ENCODE data around the gene ATP1A1. TPM values are rescaled to one million over a fixed set of nuclear protein-coding genes. Genes with fewer than 3 reads are reported as not detected.

The ATP1A1 gene
- total RNA-seq, 1 donor from 2014 or later: 228 TPM

DNA sequence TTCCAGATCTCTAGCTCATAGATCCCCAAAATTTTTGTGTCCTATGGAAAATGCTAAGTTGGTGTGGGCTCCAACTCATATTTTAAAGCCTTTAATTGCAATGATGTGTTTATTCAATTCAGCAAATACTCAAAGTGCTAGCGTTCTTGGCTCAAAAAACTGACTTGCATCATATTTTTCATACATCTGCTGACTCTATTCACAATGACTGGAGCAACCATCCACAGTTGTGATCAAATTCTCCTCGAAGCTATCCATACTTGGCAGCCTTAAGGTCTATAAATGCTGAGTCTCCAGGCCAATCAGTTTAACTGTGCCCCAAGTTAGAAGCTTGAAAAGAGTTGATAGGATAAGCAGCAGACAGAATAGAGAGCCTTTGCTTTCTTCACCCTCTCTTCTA lies 2.9 kb upstream of the ATP1A1 start:
- no peak for DNase-seq (ENCODE audit: low read depth, low spot score)

DNA sequence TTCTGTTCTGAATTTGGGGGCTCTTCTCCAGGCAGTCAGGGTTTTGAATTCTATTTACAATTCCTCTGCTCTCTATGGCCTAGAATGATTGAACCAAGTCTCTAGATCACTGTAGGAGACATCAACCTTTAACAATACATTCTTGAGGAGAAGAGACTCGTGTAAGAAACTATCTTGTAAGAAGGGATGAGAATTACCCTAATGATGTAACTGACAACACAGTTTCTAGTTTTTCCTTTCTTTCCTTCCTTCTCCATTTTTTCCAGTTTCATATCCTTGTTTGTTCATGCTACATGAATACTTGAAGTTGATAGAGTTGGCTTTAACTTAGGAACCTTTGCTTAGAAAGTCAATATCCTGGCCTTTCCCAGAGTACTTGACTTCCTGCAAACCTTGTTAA lies 1.3 kb upstream of the ATP1A1 start:
- no peak for DNase-seq (ENCODE audit: low read depth, low spot score)

DNA sequence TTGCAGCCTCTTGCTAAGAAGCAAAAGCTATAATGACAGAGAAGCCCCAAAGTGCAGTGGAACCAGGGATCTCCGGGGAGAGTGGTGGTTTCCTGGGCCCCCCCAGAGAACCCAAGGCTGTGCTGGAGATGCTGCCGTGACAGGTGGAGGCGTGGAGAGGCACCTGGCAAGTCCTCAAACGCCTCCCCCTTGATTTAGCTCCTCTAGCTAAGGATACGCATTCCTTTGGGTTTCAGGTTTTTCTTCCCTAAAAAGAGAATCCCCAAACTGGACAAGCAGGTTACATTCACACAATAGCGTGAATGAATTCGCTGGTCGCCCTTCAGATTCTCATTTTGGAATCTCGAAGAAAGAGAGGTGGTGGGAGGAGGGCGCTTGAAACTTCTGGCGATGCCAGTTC lies 853 bp upstream of the ATP1A1 start:
- DNase-seq (ENCODE audit: low read depth, low spot score): no peak

DNA sequence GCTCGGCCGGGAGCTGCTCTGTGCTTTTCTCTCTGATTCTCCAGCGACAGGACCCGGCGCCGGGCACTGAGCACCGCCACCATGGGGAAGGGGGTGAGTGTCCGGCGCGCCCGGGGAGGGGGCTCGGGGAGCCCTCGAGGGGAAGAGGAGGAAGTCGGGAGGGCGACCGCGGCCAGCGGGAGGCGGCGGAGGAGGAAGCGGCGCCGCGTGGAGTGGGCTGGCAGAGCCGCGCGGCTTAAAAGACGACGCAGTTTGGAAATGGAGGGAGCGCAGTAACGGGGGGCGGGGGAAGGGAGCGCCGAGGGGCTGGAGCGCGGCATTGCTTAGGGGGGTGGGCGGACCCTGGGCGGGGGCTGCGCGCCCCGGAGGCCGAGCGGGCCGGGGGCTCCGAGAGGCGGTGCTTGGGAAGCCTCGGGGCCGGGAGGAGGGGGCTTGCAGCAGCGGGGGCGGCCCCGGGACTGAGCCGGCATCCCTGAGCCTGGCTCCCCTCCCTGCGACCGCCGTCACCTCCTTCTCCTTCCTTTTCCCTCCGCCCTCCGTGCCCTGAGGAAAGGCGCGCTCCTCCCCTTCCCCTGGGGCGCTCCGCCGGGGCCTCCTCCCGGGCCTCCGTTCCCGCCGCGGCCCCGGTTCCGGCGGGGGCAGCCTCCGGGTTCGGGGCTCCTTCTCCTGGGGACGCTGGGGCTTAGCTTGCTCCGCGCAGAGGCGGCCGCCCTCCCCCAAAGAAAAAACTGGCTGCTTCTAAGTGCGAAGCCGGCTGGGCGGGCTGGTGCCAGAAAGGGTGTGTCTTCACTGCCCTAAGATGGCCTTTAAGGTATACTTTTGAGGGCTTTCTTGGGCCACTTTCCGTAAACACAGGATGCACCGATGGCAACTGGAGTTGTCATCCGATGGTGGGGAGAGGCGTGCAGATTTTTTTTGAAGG lies 648 bp downstream of the ATP1A1 start:
- no peak for DNase-seq (ENCODE audit: low read depth, low spot score)

DNA sequence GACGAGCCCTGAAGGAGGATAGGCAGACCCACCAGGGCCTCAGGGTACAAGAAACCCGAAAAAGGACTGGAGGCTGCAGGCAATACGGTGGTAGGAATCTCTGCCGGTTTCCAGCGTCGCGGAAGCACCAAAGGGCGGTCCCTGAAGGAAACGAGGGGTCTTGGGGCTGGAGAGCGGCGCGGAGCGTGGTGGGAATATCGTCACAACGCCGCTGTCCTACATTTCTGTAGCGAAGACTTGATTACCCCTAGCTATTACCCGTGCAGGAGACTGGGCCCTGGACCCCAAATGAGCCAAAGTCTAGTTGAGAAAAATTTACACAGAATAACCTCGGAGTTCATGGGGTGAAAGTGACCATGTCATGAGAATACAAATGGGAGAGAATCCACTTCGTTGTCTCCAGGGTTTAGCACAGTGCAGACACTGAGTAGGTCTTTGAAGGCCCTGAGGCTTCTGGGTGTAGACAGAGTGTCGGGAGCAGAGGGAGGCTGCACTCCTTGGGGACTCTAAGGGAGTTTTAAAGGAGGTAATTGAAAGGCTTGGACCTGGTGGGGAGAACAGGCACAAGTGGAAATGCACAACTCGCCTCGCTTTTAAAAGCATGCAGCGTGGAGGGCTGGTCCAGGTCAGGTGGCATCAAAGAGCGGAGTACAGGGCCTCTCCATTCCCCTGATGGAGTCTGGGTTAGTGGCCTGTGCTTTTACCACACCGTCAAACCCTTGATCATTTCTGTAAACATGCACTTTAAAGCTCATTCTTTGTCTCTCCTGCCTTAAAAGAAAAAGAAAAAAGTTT lies 1.5 kb downstream of the ATP1A1 start:
- no peak for DNase-seq (ENCODE audit: low read depth, low spot score)

DNA sequence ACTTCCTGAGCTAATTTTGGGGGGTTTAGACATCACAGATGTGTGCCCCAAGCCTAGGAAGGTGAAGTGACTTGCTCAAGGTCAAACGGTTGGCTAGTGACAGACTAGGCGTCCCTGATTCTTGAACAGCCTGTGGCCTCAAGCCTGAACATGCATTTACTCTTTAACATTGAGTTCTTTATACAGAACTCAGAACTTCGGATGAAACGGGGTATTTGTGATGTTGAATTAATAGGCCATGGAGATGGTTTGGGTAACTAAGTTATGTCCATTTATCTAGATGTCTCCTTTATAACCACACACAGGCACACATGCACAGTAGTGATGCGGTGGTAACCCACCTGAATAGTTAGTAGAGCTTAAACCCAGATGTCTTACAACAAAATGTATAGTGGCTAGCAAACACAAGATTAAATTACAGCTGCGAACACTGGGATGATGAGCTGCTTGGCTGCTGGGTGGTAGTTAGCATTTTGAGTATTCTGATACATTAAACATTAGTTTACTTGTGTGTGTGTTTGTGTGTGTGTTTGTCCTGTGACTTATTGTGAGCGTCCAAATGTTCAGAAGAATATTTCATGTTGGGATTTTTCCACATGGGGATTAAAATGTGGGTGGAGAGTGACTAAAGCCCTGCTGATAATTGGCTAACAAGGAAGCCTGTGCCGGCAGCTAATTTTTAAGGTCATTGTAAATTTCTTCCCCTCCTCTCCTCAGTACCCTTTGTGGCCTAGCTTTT lies 2.3 kb downstream of the ATP1A1 start:
- no peak for DNase-seq (ENCODE audit: low read depth, low spot score)

DNA sequence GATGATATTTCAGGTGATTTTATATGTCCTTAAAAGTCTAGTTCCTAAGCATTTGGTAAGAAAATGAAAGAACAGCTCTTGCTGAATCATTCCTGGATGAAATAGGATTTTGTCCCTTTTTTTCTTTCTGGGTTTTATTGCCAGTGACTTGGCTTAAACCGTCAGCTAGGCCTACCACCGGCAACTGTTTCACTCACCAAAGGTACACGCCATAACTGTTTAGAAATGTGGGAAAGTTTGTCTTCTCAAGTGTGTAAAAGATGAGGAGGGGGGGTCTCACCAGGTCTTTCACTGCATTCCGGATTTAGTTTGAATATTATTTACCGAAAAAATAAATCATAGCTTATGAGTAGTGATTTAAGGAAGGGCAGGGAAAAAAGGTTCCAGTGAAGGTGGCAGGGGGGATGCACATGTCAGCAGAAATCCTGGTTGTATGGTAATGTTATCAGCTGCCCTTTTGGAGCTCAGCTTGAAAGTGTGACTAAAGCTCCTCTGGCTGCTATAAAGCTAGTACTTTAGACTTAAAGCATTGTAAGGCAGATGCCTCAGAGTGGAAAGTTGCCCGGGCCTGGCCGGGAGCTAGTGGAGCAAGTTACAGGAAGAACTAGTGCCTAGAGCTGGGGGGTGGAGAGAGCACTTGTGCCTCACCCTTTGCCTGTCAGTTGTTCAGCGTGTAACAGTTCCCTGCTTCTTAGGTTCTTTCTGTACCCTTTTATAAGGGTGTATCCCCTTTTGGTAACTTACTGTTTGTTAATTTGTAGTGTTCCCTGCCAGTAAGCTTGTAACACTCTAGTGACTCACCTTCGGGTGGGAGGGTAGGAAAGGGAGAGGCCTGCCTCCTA lies 3.1 kb downstream of the ATP1A1 start:
- no peak for DNase-seq (ENCODE audit: low read depth, low spot score)

DNA sequence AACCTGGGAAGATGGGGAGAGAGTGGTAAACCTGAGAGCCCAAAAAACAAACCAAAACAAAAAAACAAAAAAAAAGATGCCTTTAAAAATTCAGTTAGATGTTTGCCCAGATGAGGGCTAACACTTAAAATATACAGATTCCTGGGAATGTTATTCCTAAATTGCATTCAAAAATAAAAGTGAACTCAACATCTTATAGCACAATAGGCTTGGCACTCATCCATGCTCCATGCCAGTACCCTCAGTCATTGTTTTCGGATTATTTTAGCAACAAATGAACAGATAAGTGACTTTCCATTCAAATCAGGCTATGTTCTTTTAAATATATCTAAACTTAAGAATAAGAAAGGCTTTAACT lies 3.7 kb downstream of the ATP1A1 start:
- DNase-seq (ENCODE audit: low read depth, low spot score): no peak

DNA sequence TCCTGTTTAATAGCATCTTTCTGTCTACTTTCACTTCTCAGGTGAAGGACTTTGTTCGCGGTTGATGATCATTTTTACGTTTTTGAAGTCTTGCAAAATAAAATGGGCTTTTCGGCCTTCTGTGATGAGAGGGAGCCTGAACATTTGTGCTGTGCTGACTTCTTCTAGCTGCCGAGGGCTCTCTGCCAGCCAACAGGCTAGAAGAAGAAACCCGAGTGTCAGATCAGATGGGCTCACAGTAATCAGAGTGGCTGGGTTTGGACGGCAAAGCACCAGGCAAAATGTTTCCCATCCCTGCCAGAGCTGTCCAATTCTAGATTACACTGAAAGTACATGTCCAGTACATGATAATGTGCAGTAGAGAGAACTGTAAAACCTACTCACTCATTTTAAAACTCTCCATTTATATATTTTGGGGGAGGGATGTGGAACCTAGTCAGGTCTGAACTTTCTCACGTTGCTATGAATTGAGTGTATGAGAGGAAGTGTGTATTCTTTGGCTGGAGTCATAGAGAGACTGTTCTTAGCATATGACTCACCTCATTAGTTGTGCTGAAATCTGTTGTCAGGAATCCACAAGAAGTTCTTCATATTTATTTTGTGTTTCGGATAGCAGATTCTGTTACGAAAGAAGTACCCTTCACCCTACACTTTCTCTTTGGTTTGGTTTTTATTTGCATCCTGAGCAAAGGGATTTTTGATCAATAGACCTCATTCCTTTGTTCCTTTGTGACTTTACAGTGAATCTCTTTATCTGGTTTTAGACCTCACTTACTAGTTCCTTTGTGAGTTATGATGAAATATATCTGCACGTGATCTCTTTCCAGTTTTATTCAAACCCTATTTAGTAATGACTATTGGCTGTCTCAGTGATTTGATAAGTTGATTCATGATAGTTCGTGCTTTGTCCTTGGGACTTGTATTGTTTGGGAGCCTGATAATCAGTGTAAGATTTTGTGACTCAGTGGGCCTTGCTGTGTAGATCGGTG lies 4.8 kb downstream of the ATP1A1 start:
- DNase-seq (ENCODE audit: low read depth, low spot score): peak; percentile 81

DNA sequence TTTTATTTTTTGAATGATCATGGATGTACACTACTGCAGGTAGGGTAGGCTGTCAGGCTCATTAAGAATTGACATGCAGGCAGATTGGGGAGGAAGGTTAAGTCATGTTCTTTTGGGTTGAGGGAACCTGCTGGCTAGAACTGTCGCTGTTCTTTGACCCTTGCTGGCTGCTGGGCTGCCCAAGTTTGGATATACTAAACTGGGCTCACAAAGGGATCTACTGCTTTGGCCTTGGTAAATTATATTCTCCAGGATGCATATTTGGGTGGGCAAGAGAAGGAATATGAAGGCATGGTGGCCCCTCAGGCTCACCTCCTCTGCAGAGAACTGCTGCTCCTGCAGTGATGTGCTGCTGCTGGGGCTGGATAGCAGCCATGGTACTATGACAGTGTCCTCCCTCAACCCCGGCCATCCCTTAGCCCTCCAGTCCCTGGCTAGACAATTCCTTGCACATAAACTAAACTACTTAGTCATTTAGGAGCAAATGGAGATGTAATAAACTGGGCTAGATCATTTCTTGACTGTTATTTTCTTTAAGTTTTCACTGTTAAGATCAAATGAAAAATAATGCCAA lies 6.1 kb downstream of the ATP1A1 start:
- no peak for DNase-seq (ENCODE audit: low read depth, low spot score)

DNA sequence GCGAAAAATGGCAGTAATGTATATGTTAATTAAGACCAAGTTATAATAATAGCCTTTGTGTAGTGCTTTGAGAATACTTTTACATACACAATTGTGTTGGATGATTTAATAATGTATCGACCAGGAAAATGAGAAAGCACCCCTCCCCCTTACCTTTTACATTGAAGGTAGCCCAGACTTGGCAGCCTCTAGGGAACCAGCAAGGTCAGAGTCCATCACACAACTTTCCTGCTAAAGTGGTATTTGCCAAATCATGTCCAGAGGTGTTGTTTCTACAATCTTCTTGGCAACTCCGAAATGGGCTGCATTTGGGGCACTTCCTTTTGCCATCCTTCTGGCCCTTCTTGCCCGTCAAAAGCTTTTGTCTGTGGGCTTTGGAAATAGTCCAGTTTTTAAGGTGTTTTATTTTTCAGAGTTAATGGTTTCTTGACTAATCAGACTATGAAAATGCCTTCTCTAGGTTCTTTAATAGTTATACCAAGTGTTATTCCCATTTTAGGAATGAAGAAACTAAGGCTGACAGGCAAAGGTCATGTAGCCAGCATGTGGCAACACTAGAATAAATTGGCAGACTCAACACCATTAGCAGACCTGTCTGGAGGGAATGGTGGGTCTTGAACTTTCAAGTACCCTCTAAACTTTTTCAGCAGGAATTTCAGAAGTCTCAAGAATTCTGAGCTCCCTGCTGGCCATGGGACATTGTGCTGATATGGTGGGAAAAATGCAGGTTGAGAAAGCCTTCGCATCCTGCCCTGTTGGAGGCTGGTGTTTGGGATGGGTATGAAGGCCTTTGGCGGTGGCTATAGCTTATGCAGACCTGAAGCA lies 6.8 kb downstream of the ATP1A1 start:
- no peak for DNase-seq (ENCODE audit: low read depth, low spot score)

DNA sequence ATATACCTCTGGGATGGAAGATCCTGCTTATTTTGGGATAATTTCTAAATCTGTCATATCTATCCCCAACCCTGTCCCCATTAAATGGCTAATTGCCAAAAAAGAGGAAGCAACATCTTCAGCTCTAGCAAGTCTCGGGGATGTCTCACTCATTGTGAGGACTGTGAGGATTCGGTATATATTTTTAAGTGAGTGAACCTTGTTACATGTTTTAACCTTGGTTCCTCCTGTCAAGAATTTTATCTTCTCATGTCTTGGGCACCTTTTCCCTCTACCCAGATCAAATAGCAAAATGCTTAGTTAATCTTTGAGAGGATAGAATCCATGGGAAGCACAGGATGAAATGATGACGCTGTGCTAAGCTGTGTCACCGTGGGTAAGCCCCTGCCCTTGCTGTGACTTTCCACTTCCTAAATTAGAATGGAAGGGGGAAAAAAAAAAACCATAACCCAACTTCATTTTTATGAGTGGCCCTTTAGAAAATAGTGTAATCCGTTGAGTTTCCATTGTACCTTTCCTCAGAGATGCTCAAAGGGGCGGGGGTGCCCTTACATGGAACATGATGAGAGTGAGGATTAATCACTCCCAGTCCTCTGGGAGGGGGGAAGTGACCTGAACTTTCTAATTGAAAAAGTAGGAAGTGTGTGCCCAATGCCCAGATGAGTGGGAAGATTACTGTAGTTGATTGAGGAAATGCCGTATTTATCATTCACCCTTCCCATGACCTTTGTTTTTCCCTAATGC lies 7.6 kb downstream of the ATP1A1 start:
- peak; percentile 57 for DNase-seq (ENCODE audit: low read depth, low spot score)

DNA sequence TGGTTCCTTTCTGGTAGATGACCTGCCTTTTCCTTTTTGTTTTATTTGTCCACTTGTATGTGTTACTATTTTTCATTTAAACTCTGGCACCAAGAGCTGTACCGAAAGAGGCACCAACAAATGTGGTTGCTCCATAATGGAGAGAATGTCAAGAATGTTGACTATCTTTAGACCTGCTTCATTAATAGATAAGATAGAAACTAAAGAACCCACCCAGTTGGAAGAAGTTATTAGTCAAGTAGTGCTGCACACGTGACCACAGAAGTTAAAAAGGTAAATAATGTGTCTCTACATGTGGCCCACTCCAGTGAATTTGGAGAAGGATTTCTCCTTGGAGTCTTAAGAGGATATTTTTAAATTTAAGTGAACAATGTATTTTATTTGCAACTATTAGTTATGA lies 9.3 kb downstream of the ATP1A1 start:
- no peak for DNase-seq (ENCODE audit: low read depth, low spot score)

DNA sequence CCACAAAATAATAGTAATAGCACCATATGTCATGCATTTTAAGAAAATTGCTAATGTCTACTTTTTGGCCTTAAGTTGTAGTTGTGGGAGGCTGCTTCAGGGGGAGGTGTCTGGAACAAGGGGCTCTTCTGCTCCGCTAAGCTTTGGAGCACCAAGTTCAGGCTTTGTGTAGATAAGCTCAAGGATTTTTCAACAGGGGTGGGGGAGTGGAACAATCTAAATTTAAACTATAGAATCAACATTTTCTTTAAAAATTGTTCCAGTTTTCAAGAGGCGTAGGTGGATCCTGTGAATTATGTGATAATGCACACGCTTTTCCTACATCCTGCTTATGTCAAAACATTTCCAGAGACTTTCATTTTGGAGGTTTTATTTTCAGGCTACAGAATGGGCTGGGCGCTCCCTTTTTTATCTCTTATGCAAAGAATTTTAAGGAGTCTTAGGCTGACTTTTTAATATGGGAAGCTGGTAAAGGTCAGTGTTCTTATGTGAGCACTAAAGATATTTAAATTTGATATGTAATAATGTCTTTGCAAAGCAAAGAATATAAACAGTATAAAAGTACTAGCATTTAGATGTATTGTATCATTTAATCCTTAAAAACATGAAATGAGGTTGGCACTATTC lies 9.9 kb downstream of the ATP1A1 start:
- no peak for DNase-seq (ENCODE audit: low read depth, low spot score)

DNA sequence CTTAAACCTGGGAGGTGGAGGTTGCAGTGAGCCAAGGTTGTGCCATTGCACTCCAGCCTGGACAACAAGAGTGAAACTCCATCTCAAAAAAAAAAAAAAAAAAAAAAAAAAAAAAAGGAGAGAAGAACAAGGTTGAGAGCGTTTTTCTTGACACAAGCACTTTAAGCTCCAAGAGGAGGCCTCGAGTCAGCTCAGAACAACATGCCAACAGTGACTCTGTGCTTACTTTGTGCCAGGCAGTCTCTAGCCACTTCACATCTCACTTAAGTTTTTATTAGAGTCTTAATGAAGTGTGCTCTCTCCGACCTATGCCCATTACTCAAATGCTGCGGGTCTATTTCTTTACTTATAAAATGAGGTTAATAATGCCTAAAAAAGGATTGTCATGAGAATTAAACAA lies 13.0 kb downstream of the ATP1A1 start:
- no peak for DNase-seq (ENCODE audit: low read depth, low spot score)

DNA sequence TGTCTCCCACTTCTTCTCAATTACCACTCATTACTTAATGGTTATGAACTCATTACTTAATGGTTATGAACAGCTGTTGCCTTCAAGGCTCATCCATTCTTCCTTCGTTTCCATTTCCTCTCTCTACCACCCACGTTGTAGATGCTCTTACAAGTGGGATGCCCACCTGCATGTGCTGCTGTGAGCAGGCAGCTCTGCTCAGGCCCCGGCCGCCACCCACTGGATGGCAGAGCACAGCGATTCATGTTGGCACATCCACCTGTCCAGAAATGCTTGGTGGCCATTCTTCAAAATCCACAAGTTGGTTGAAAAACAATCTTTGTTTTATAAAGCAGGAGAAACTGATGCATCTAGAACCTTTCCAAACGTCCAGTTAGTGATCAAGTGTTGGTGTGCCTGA lies 14.5 kb downstream of the ATP1A1 start:
- no peak for DNase-seq (ENCODE audit: low read depth, low spot score)

DNA sequence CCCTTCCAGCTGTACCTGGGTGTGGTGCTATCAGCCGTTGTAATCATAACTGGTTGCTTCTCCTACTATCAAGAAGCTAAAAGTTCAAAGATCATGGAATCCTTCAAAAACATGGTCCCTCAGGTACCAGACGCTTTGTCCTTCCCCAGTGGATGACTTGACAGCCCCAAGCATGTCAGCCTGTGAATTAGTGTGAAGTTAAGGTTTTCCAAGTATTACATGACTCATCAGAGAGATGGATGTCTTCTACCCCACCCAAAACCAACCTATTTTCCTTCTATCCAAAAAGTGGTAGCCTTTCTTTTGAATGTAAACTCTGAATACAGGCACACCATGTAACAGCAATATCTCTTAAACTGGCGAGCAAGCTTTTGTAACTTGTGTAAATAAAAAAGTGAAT lies 15.1 kb downstream of the ATP1A1 start:
- DNase-seq (ENCODE audit: low read depth, low spot score): no peak
